Right lung (tissue), 5 donors: ENCODE data around the gene HOXA11. TPM values are rescaled to one million over a fixed set of nuclear protein-coding genes. Genes with fewer than 3 reads are reported as not detected.

Experiments used
- DNase-seq, 2 donors: peaks; one replicate each; pipeline ENCODE4 v3.0.0-alpha.2; 2013
- polyA plus RNA-seq, 5 donors: library from polyadenylated mRNA; unstranded; fragments of 120-200 nt; gene quantifications; one replicate each; pipeline versions ENCODE4 v1.2.1 to v1.2.3, GENCODE V29; 2013; ENCODE audit warnings: inconsistent platforms in 1 of 5, low replicate concordance in 1 of 5; ENCODE audit not compliant: insufficient read length in 5 of 5, insufficient read depth in 1 of 5

HOXA11 gene
- polyA plus RNA-seq, 5 donors, result 0.19 to 0.35 TPM; not detected in 3

GRCh38 chr7:27137640-27138315 lies 47.3 kb downstream of the HOXA11 start:
- DNase-seq, result peak in 1 of 2 donors; percentile 40

GRCh38 chr7:27134392-27134791 lies 50.6 kb downstream of the HOXA11 start:
- no peak for DNase-seq

GRCh38 chr7:27133409-27134231 lies 51.4 kb downstream of the HOXA11 start:
- no peak for DNase-seq

GRCh38 chr7:27132978-27133377 lies 52.1 kb downstream of the HOXA11 start:
- no peak for DNase-seq

- DNase-seq, result no peak
These were observed 52.8 kb downstream of the HOXA11 start for GRCh38 chr7:27132214-27132613.

- DNase-seq, result no peak
These were observed 53.6 kb downstream of the HOXA11 start for GRCh38 chr7:27131390-27131819.

Other genes starting within 250 kb of the HOXA11 start
- gene HOXA1, start 89.2 kb downstream of the HOXA11 start, polyA plus RNA-seq, result 1 to 10 TPM; 1.8 to 2.8 (median 2.2) TPM
- 10 to 100 TPM; 16.0 to 23.8 (median 18.1) TPM for gene HOXA2, start 82.5 kb downstream of the HOXA11 start, polyA plus RNA-seq
- 10 to 100 TPM; 32.3 to 39.5 (median 38.3) TPM for gene HOXA4, start 54.5 kb downstream of the HOXA11 start, polyA plus RNA-seq
- gene HOXA5, start 41.6 kb downstream of the HOXA11 start, polyA plus RNA-seq, result 10 to 100 TPM; 77.5 to 95.7 (median 86.2) TPM
- gene HOXA6, start 37.5 kb downstream of the HOXA11 start, polyA plus RNA-seq, result 10 to 100 TPM; 10.8 to 15.6 (median 13.8) TPM
- gene HOXA3, start 32.6 kb downstream of the HOXA11 start, polyA plus RNA-seq, result 10 to 100 TPM; 33.5 to 53.1 (median 39.9) TPM
- 1 to 10 TPM; 4.3 to 5.4 (median 4.8) TPM for gene HOXA7, start 28.6 kb downstream of the HOXA11 start, polyA plus RNA-seq
- 1 to 10 TPM in 1 of 5 donors, under 1 TPM in 4; 0.17 to 1.2 (median 0.29) TPM for gene HOXA9, start 19.7 kb downstream of the HOXA11 start, polyA plus RNA-seq
- gene HOXA10, start 10.9 kb downstream of the HOXA11 start, polyA plus RNA-seq, result 1 to 10 TPM in 1 of 5 donors, under 1 TPM in 2, not detected in 2; 0.12 to 1.4 (median 0.94) TPM
- under 1 TPM in 1 of 5 donors, not detected in 4; 0.06 TPM for gene HOXA13, start 14.9 kb upstream of the HOXA11 start, polyA plus RNA-seq
- not detected for gene EVX1, start 57.6 kb upstream of the HOXA11 start, polyA plus RNA-seq